K562 (cell line): ENCODE data around the gene PIGK. TPM values are rescaled to one million over a fixed set of nuclear protein-coding genes. Genes with fewer than 3 reads are reported as not detected.
A peak's percentile ranks its signal among the peaks of the same experiment; 100 is the strongest.

Source experiments
- ATAC-seq: fragments of 200-7000 bp; cut with Tn5 transposase; 3 replicates; pipeline ENCODE4 v1.9.1; 2020; ENCODE audit warnings: moderate library complexity
- BruUV-seq: library from RNA; stranded (reverse); fragments of 400-500 nt; replicated peaks from 2 replicates; lab custom pipeline; 2021; lab: Mats Ljungman, UMichigan
- CTCF ChIA-PET: fragments of 300-600 bp; formaldehyde crosslinking; extraction: SDS; loops from one replicate; lab custom pipeline; 2021; ENCODE audit warnings: low intra/inter-chr PET ratio; lab: Yijun Ruan, JAX
- POLR2A ChIA-PET: fragments of 300-600, 350-650 bp; sonication (Branson Sonifier 250); formaldehyde crosslinking; extraction: SDS; loops from one replicate; lab custom pipeline; 2021; ENCODE audit warnings: antibody characterized with exemption, inconsistent platforms; lab: Yijun Ruan, JAX
- DNase-seq, 4 experiments: peaks; one replicate each; pipeline versions ENCODE4 v3.0.0 to v3.0.0-alpha.2; 2011 to 2018; ENCODE audit warnings: low spot score in 3 of 4, mixed read lengths in 3 of 4; ENCODE audit errors: extremely low read depth in 1 of 4
- FAIRE-seq: peaks from 2 replicates; lab custom pipeline; 2011; peaks lifted over from hg19 to GRCh38; lab: Jason Lieb, UNC
- H2AFZ ChIP-seq: 2 replicates; pipeline ENCODE4 v1.6.0; 2011; ENCODE audit warnings: low read depth, low read length, control low read depth, inconsistent platforms
- H3K27ac ChIP-seq: fragments of 200-600 bp; 3 replicates; pipeline ENCODE4 v1.8.0; 2011; ENCODE audit warnings: low read depth, mild to moderate bottlenecking, control low read depth, inconsistent platforms, low read length, moderate library complexity, mixed read lengths; ENCODE audit errors: extremely low read depth
- H3K27me3 ChIP-seq, 2 experiments: fragments of 300-600 bp in 1 of 2; 2 replicates in 1 of 2; 3 replicates in 1 of 2; pipeline versions ENCODE4 v1.6.0 to v1.8.0; 2011; ENCODE audit warnings: inconsistent platforms in 2 of 2, low read length in 2 of 2, mild to moderate bottlenecking in 1 of 2, mixed read lengths in 1 of 2, moderate library complexity in 1 of 2; ENCODE audit not compliant: control insufficient read depth in 2 of 2, insufficient read depth in 2 of 2
- H3K36me3 ChIP-seq: fragments of 300-600 bp; 3 replicates; pipeline ENCODE4 v1.8.0; 2011; ENCODE audit warnings: mild to moderate bottlenecking, low read length, inconsistent platforms; ENCODE audit not compliant: control insufficient read depth, insufficient read depth
- H3K4me1 ChIP-seq, 2 experiments: fragments of 200-600 bp in 1 of 2; replicated peaks in 1 of 2; 2 replicates in 1 of 2; 3 replicates in 1 of 2; pipeline versions ENCODE4 v1.5.1 to v1.8.0; 2011; ENCODE audit warnings: inconsistent platforms in 2 of 2, low read length in 2 of 2, mild to moderate bottlenecking in 1 of 2, mixed read lengths in 1 of 2, moderate library complexity in 1 of 2; ENCODE audit not compliant: control insufficient read depth in 2 of 2, insufficient read depth in 2 of 2
- H3K4me2 ChIP-seq: 2 replicates; pipeline ENCODE4 v1.6.1; 2011; ENCODE audit warnings: low read length, control low read depth, inconsistent platforms, mixed read lengths; ENCODE audit not compliant: insufficient read depth
- H3K4me3 ChIP-seq: fragments of 200-600 bp; sonication (generic), shearing (Covaris generic); 2 replicates; pipeline ENCODE4 v1.5.1; 2016; ENCODE audit warnings: control low read depth, inconsistent platforms
- H3K79me2 ChIP-seq: fragments of 200-600 bp; 3 replicates; pipeline ENCODE4 v1.8.0; 2011; ENCODE audit warnings: low read length, inconsistent platforms; ENCODE audit not compliant: control insufficient read depth, insufficient read depth
- H3K9ac ChIP-seq, 2 experiments: 2 replicates each; pipeline versions ENCODE4 v1.6.0 to v1.6.1; 2011; ENCODE audit warnings: low read depth in 2 of 2, low read length in 2 of 2, control low read depth in 1 of 2, inconsistent platforms in 1 of 2, mild to moderate bottlenecking in 1 of 2, mixed read lengths in 1 of 2; ENCODE audit not compliant: insufficient read depth in 1 of 2
- H3K9me1 ChIP-seq: one replicate; pipeline ENCODE4 v1.6.0; 2011; ENCODE audit warnings: inconsistent platforms, mild to moderate bottlenecking, low read length, moderate library complexity; ENCODE audit not compliant: control insufficient read depth, insufficient read depth
- H3K9me3 ChIP-seq: replicated peaks from 2 replicates; pipeline ENCODE4 v1.5.1; 2011; ENCODE audit warnings: low read depth, low read length, inconsistent platforms; ENCODE audit not compliant: control insufficient read depth, insufficient read depth
- H4K20me1 ChIP-seq: replicated peaks from 2 replicates; pipeline ENCODE4 v1.6.1; 2011; ENCODE audit warnings: low read length, inconsistent platforms, mixed read lengths; ENCODE audit not compliant: control insufficient read depth, insufficient read depth
- ATF6 ChIP-seq: sonication (generic); formaldehyde crosslinking; IDR thresholded peaks from 2 replicates; pipeline ENCODE4 v1.4.0; 2020; ENCODE audit warnings: mild to moderate bottlenecking, missing genetic modification reagents
- ELF1 ChIP-seq: fragments of 200-800 bp; sonication (Bioruptor generic); IDR thresholded peaks from 2 replicates; pipeline ENCODE4 v1.6.1; 2016; ENCODE audit warnings: missing genetic modification characterization, missing compliant biosample characterization
- HMGN3 ChIP-seq: IDR thresholded peaks from 2 replicates; pipeline ENCODE4 v1.6.1; 2011; ENCODE audit warnings: borderline replicate concordance, low read depth, mild to moderate bottlenecking, mixed read lengths, low read length; ENCODE audit not compliant: insufficient read length; ENCODE audit errors: extremely low read depth
- NR4A1 ChIP-seq, 2 experiments: fragments of 250-450 bp in 1 of 2; fragments of 450-650 bp in 1 of 2; sonication (Bioruptor Pico) in 1 of 2; IDR thresholded peaks; 2 replicates each; pipeline versions ENCODE4 v1.4.0 to v1.6.1; 2016 to 2020; ENCODE audit warnings: mild to moderate bottlenecking in 2 of 2, missing compliant biosample characterization in 1 of 2, missing genetic modification characterization in 1 of 2, moderate library complexity in 1 of 2
- RAD21 ChIP-seq, 2 experiments: fragments of 250-450 bp in 1 of 2; fragments of 450-650 bp in 1 of 2; sonication (Bioruptor Pico) in 1 of 2; formaldehyde crosslinking in 1 of 2; IDR thresholded peaks in 1 of 2; conservative IDR thresholded peaks in 1 of 2; 2 replicates each; pipeline versions ENCODE4 v1.4.0 to v1.8.0; 2020 to 2022; ENCODE audit warnings: mild to moderate bottlenecking in 2 of 2, moderate library complexity in 1 of 2
- ZFP36 ChIP-seq: fragments of 150-350 bp; IDR thresholded peaks from 2 replicates; pipeline ENCODE4 v1.6.1; 2018; ENCODE audit warnings: low read length, low read depth; ENCODE audit not compliant: partially characterized antibody
- ZNF277 ChIP-seq: fragments of 250-450 bp; sonication (Bioruptor Pico); IDR thresholded peaks from 2 replicates; pipeline ENCODE4 v1.8.0; 2022; ENCODE audit warnings: inconsistent platforms, mild to moderate bottlenecking, moderate library complexity, borderline replicate concordance
- WGBS: fragments of 100-300 bp; shearing (Covaris generic); methylation state at CpG from one replicate; pipeline ENCODE4 v1.1.6; 2016; ENCODE audit warnings: low coverage, mixed read lengths; ENCODE audit not compliant: insufficient coverage; ENCODE audit errors: missing lambda C conversion rate; 5-methylcytosine and 5-hydroxymethylcytosine counted together
- in situ Hi-C: fragments of 300-500 bp; cut with MboI; formaldehyde crosslinking; loops from 4 replicates; pipeline ENCODE4 v1.15.0; 2018; ENCODE audit warnings: inconsistent platforms, mixed read lengths
- intact Hi-C: fragments of 100-400 bp; cut with micrococcal nuclease; formaldehyde crosslinking; loops from 2 replicates; pipeline ENCODE4 v1.14.2; 2022
- polyA plus RNA-seq, 8 experiments: library from polyadenylated mRNA; depleted of rRNA in 4 of 8; stranded (reverse) in 5 of 8; unstranded in 3 of 8; fragments of >200 nt; fragmentation: Nextera tagmentation in 2 of 8; fragmentation: Illumina TruSeq in 1 of 8; extraction: Ambion mirVana in 2 of 8; extraction: Trizol in 1 of 8; gene quantifications; 2 replicates each; pipeline versions ENCODE4 v1.2.1 to v1.2.3, GENCODE V29; 2011 to 2014; ENCODE audit warnings: inconsistent platforms in 1 of 8, missing spikeins in 1 of 8
- total RNA-seq, 7 experiments: library from RNA; depleted of rRNA in 6 of 7; stranded (reverse); fragments of >200 nt in 6 of 7; fragmentation: Illumina TruSeq in 2 of 7; extraction: Trizol in 2 of 7; gene quantifications; 2 replicates each; pipeline versions ENCODE4 v1.2.1 to v1.2.3, GENCODE V29; 2011 to 2021; ENCODE audit warnings: low replicate concordance in 1 of 7

The PIGK gene
- total and polyA plus RNA-seq, 9 of the 15 experiments (the other 6 are each of a cell fraction or from before 2014, with no cell fraction given) = 15.7 to 59.5 (median 29.9) TPM

GRCh38 chr1:77179632-77180031 is 39.6 kb downstream of the PIGK start (continued):
- TF ChIP-seq RAD21 (CRISPR knock-in tag; conservative IDR thresholded peaks at IDR 0.05 in 1 of 2, IDR thresholded peaks at IDR 0.05 in 1 of 2) (no peak), HMGN3 (no peak), ATF6 (no peak), ZNF277 (CRISPR knock-in tag) (no peak), ELF1 (tag) (no peak)
- TF ChIP-seq, all 486 proteins: peak for 0

GRCh38 chr1:77175230-77175844 is 43.9 kb downstream of the PIGK start:
- FAIRE-seq (no peak), DNase-seq (peak in 1 of 4 experiments; percentile 8), ATAC-seq (no peak)
- Histone ChIP-seq H3K36me3 (no peaks in the 10 kb centered on the region), H3K9me1 (no peaks in the 10 kb centered on the region), H2AFZ (no peak overlapping the region), H3K27ac (no peak overlapping the region), H3K4me3 (no peak overlapping the region), H3K4me1 (no peaks in the 10 kb centered on the region), H3K4me2 (no peak overlapping the region), H3K9me3 (no peaks in the 10 kb centered on the region), H3K9ac (no peak overlapping the region), H4K20me1 (no peaks in the 10 kb centered on the region), H3K79me2 (no peaks in the 10 kb centered on the region), H3K27me3 (no peaks in the 10 kb centered on the region)
- in situ Hi-C loops (no loop called here), intact Hi-C loops (no loop called here)
- POLR2A ChIA-PET = interaction anchor here (0.7 kb wide), 1 partner anchor 968 kb away, joined by 3 read pairs; no protein-coding TSS in a partner anchor
- CTCF ChIA-PET = no interaction called here
- TF ChIP-seq ZFP36 = peak; percentile 77
- no peak for TF ChIP-seq NR4A1 (CRISPR knock-in tag; IDR thresholded peaks at IDR 0.05)
- no peak for TF ChIP-seq NR4A1 (tag; IDR thresholded peaks at IDR 0.05)
- WGBS = 68% methylated on average over 3 of the region's 3 CpGs
- no TSS peak for BruUV-seq
